GM15510 (cell line): Measurements from ENCODE around the gene EEPD1.

Experiments used
- POLR2A ChIP-seq: IDR thresholded peaks from 3 replicates; pipeline ENCODE4 v1.6.1; 2011; ENCODE audit warnings: borderline replicate concordance; ENCODE audit not compliant: insufficient read length; ENCODE audit errors: extremely low read depth

Gene EEPD1

GRCh38 chr7:36236073-36236472 lies 83.0 kb downstream of the EEPD1 start:
- no peak for TF ChIP-seq POLR2A

DNA sequence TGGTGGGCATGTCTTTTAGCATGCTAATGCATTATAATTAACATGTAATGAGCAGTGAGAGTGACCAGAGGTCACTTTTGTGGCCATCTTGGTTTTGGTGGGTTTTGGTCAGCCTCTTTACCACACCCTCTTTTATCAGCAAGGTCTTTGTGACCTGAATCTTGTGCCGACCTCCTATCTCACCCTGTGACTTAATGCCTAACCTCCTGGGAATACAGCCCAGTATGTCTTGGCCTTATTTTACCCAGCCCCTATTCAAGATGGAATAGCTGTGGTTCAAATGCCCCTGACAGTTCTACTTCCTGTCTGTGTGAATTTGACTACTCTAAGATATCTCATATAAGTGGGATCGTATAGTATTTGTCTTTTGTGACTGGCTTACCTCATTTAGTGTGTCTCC lies 85.1 kb downstream of the EEPD1 start:
- TF ChIP-seq POLR2A, result no peak

GRCh38 chr7:36244429-36244828 lies 91.4 kb downstream of the EEPD1 start:
- no peak for TF ChIP-seq POLR2A

GRCh38 chr7:36245684-36246299 lies 92.7 kb downstream of the EEPD1 start:
- TF ChIP-seq POLR2A, result no peak

- TF ChIP-seq POLR2A, result no peak
Measured at GRCh38 chr7:36249091-36249490, 96.0 kb downstream of the EEPD1 start.

GRCh38 chr7:36253699-36254098 lies 100.6 kb downstream of the EEPD1 start:
- TF ChIP-seq POLR2A, result no peak

DNA sequence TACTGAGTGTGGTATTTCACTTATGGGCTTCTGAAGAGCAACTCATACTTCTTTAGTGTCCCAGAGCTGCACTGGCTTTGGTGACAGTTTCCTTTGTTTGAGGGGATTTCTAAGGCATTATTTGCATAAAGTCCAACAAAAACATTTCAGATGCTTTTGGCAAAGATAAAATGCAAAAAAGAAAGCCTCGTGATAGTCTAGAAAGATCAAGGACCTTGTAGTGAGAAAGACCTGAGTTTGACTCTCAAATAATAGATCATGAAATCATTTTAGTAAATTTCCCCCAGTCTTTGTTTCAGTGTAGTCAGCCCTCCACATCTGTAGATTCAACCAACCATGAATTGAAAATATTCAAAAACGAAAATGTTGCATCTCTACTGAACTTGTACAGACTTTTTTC lies 107.4 kb downstream of the EEPD1 start:
- TF ChIP-seq POLR2A, result no peak

DNA sequence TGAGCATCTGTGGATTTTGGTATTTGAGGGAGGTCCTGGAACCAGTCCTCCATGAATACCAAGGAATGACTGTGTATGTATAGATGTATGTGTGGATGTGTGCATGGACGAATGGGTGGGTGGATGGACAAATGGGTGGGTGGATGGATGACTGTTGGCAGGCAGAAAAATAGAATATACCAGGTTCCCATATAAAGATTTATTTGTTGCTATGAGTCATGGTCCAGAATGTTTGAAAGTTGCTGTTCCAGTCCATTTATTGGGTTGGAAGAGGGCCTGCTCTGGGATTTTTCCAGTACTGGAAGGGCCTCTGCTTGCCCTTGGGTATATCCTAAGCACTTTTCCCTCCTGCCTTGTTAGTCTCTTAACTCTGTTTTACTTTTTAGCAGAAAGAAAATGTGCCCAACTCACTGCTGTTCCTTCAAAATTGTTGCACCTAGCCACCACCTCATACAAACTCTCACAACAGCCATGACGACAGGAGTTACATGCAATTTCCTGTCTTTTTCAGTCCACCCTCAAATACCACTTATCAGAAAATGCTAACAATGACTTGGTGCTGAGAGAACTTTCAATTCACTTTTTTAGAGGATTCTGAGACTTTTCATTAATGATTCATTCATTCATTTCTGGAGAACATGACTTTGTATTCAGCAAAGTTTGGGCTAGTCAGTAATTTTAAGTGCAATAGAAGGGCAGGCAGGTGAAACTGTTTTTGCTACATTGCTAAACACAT lies 108.1 kb downstream of the EEPD1 start:
- no peak for TF ChIP-seq POLR2A

GRCh38 chr7:36262309-36263094 lies 109.4 kb downstream of the EEPD1 start:
- no peak for TF ChIP-seq POLR2A

- no peak for TF ChIP-seq POLR2A
Measured at GRCh38 chr7:36263095-36263484, 110.0 kb downstream of the EEPD1 start.

DNA sequence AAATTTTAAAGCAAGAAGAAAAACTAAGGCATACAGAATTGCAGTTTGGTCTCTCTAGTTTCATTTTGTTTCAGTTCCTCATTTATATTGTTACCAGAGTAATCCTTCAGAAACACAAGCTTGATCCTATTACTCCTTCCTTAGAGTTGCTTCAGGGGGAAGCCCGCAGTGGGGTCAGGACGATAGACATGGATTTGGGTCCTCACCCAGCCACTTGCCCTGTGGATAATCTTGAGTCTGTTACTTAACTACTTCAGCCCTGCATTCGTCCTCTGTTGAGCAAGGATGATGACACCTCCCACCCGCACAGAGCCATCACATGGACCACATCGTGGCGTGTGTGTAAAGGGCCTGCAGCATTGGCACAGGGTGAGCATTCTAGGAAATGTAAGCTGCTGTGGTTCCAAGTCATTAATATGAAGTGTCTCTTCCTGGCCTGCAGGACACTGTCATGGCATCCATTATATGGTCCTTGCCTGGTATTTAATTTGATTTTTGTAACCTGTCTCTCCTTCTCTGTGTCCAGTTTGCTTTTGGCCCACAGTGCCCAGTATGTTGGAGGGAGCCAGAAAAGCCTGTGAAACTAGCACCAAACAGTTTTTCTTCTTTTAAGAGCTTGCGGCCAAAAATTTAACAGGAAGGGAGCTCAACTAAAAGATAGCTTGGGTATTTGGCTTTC lies 111.2 kb downstream of the EEPD1 start:
- no peak for TF ChIP-seq POLR2A

- TF ChIP-seq POLR2A, result no peak
Measured at GRCh38 chr7:36264913-36265516, 112.0 kb downstream of the EEPD1 start.

DNA sequence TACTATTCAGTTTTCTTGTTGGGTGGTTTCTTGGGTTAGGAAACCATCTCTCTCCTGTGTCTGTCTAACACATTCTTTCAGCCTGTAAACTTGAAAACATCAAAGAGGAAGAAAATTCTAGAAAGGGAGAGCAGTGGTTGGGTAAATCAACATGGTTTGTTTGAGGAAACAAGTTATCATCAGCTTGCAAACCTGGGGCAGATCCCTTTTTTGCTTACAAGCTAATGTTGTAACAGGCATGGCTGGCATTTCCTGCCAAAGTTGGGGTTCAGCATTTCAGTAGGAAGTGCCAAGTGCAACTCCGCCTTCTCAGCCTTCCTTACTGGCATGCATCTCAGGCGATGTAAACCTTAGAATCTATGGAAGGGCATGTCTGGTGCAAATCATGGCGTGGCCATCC lies 112.6 kb downstream of the EEPD1 start:
- TF ChIP-seq POLR2A, result no peak

DNA sequence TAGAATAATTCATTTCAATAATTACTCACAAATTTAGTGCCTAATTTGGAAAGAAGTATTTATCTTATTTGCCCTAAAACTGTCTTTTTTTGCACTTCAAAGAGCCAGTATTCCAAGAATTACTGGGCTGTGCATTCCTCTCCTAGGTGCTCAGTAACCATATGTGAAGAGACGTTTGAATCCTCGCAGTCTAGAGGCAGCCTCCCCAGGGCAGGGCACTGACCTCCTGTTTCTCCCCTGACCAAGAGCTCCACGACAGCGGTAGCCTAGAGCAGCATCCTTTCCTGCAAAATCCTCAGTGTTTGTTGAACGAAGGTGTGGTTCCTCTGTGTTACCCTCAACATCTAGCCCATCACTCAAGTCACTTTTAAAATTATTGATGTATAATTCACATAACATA lies 113.1 kb downstream of the EEPD1 start:
- no peak for TF ChIP-seq POLR2A

DNA sequence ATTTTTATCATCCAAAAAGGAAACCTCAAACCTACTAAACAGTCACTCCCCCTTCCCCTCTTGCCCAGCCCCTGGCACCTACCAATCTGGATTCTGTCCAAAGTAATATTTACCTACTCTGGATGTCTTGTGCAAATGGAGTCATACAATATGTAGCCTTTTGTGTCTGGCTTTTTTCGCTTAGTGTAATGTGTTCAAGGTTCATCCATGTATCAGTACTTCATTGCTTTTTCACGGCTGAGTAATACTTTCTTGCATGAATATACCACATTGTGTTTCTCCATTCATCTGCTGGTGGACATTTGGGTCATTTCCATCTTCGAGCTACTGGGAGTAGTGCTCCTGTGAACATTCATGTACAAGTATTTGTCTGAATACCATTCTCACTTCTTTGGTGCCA lies 113.6 kb downstream of the EEPD1 start:
- no peak for TF ChIP-seq POLR2A

DNA sequence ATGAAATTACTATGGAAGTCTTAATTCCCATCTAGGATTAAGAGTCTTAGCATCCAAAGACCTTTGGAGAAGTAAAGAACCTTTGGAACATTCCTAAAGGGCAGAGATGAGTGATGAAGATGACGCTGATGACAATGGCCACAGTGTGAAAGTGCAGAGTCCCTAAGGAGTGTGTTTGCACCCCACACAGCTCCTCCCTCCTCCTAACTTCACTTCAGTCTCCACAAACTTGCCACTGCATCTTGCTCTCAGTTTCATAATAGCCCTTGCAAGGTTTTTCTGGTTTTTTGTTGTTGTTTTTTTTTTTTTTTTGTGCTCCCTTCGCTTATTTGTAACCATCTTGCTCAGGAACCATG lies 119.1 kb downstream of the EEPD1 start:
- TF ChIP-seq POLR2A, result no peak
